HG03571 (cell line): ENCODE measurements around the gene AGTPBP1.
"Not testable (repeated sequence)": the region's sequence is repeated elsewhere in the genome, so short reads cannot be mapped to it uniquely, and the experiment has no call there.

ENCODE experiments used
- ATAC-seq: cut with Tn5 transposase; IDR thresholded peaks from one replicate; pipeline ENCODE4 v1.9.1; 2021; ENCODE audit not compliant: unreplicated experiment

AGTPBP1 gene, protein sequence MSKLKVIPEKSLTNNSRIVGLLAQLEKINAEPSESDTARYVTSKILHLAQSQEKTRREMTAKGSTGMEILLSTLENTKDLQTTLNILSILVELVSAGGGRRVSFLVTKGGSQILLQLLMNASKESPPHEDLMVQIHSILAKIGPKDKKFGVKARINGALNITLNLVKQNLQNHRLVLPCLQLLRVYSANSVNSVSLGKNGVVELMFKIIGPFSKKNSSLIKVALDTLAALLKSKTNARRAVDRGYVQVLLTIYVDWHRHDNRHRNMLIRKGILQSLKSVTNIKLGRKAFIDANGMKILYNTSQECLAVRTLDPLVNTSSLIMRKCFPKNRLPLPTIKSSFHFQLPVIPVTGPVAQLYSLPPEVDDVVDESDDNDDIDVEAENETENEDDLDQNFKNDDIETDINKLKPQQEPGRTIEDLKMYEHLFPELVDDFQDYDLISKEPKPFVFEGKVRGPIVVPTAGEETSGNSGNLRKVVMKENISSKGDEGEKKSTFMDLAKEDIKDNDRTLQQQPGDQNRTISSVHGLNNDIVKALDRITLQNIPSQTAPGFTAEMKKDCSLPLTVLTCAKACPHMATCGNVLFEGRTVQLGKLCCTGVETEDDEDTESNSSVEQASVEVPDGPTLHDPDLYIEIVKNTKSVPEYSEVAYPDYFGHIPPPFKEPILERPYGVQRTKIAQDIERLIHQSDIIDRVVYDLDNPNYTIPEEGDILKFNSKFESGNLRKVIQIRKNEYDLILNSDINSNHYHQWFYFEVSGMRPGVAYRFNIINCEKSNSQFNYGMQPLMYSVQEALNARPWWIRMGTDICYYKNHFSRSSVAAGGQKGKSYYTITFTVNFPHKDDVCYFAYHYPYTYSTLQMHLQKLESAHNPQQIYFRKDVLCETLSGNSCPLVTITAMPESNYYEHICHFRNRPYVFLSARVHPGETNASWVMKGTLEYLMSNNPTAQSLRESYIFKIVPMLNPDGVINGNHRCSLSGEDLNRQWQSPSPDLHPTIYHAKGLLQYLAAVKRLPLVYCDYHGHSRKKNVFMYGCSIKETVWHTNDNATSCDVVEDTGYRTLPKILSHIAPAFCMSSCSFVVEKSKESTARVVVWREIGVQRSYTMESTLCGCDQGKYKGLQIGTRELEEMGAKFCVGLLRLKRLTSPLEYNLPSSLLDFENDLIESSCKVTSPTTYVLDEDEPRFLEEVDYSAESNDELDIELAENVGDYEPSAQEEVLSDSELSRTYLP

GRCh38 chr9:85741875-85742596 lies at the start of gene AGTPBP1:
TSS of gene AGTPBP1 (minus strand) at chr9:85741954. CDS start at chr9:85712533, 29,421 bp downstream.
- peak; percentile 78 for ATAC-seq

DNA sequence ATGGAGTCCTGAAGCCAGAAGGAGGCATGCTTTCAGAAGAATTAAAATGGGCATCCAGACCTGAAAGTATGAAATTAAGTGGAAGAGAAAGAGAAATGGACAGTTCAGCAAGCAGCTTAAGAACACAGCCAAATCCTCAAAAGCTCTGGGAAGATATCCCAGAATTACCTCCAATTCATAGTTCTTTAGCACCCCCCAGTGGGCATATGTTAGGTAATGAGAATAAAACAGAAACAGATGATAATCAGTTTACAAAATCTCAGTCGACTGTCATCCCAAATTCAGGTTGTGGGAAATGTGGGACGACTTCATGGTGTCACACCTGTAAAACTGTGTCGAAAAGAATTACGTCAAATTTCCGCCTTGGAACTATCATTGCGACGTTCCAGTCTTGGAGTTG lies 44.4 kb upstream of the AGTPBP1 start:
- ATAC-seq = not testable (repeated sequence)

GRCh38 chr9:85773844-85774243 lies 32.1 kb upstream of the AGTPBP1 start:
- not testable (repeated sequence) for ATAC-seq

- ATAC-seq = not testable (repeated sequence)
These were observed 20.0 kb upstream of the AGTPBP1 start for GRCh38 chr9:85761802-85762201.

- not testable (repeated sequence) for ATAC-seq
These were observed 16.0 kb upstream of the AGTPBP1 start for GRCh38 chr9:85757716-85758115.

GRCh38 chr9:85756216-85756615 lies 14.5 kb upstream of the AGTPBP1 start:
- not testable (repeated sequence) for ATAC-seq

- no peak for ATAC-seq
These were observed 4.6 kb upstream of the AGTPBP1 start for GRCh38 chr9:85746309-85746708.

DNA sequence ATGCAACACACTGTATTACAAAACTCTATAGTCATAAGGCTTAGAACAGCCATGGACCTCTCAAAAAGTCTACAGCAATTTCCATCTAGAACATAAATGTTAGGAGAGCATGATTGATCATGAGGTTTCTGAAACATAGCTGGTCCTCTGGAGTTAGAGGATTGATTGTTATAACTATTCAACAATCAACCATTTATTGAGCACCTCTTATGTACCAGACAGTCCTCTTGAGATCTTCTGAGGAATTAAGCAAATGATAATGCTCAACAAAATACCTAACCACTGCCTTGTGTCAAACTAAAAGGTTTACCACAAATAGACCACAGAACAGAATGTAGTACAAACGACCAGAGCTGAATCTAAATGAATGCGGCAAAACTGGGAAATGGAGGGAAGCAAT lies 3.4 kb upstream of the AGTPBP1 start:
- no peak for ATAC-seq

DNA sequence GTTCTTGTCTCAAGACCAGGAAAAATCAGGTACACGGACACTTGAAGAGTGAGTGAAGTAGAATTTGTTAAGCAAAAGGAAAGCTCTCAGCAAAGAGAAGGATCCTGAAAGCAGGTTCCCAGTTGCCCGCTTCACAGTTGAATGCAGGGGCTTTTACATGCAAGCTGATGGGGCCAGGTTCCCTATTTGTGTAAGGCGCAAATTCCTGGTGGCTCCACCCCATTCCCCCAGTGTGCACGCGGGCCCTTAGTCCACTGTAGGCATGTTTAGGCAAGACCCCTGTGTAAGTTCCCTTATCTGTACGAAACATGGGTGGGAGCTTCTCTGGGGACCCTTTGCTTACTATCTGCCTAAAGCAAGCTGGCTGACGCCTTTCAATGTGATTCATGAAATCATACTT lies 2.7 kb upstream of the AGTPBP1 start:
- ATAC-seq = no peak

DNA sequence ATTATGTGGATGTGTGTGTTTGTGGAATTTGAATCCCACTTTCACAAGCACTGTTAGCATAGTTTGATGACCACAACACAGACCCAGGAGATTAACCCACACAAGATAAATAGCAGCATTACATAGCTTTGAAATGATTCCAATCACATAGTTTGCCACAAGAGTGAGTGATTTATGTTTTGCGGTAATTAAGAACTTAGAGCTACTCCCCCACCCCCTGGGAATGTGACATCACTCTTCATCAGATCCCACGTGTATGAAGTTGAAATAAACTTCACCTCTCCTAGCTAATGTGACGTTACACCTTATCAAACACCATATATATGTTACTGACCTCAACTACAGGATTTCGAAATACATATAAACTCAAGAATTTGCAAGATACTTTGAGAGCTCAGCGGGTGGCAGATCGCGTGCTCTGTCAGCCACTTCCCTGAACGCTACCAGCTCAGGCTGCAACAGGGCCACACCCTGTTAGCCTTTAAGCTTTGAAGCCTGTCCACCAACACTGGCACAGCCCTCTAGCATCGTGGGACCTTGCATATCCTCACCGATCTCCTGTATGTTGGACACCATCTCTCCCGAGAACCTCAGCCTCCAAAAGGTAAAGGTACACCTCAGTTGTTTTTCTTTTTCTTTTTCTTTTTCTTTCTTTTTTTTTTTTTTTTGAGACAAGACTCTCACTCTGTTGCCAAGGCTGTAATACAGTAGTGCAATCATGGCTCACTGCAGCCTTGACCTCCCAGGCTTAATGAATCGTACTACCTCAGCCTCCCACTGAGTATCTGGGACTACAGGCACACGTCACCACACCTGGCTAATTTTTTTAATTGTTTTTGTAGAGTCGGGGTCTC lies 1.7 kb upstream of the AGTPBP1 start:
- ATAC-seq = no peak

DNA sequence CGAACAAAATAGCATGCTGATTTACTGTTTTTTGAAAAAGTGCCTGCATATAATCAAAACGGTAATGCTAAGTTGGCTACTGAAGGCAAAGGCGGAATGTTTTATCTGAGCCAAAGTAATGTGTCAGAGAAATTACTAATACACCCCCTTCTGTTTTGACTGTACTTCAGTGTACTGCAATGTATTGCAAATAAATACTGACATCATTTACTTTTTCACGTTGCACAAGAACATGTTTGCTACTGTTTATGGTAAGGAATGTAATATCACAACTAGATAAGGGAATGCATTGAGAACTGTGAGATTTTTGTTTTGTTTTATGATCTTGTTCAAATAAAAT lies 813 bp upstream of the AGTPBP1 start:
- no peak for ATAC-seq

- ATAC-seq = peak; percentile 45
These were observed 469 bp downstream of the AGTPBP1 start for GRCh38 chr9:85741095-85741874.

- no peak for ATAC-seq
These were observed 1.0 kb downstream of the AGTPBP1 start for GRCh38 chr9:85740787-85741094.

GRCh38 chr9:85738509-85738908 lies 3.2 kb downstream of the AGTPBP1 start:
- no peak for ATAC-seq

DNA sequence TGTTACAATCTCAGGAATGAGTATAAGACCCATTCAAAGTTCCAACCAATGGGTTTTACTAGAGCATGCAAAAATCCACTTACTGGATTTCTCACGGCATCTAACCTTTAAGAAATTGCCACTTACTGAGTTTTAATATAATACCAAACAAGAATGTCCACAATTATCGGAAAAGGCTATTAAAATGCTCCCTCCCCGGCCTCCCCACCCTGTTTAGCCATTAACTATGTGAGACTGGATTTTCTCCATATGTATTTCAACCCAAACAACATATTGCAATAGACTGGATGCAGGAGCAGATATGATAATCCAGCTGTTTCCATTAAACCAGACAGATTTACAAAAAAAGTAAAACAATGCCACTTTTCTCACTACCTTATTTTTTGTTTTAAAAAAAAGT lies 4.1 kb downstream of the AGTPBP1 start:
- ATAC-seq = no peak

GRCh38 chr9:85730916-85731630 lies 10.7 kb downstream of the AGTPBP1 start:
- no peak for ATAC-seq

DNA sequence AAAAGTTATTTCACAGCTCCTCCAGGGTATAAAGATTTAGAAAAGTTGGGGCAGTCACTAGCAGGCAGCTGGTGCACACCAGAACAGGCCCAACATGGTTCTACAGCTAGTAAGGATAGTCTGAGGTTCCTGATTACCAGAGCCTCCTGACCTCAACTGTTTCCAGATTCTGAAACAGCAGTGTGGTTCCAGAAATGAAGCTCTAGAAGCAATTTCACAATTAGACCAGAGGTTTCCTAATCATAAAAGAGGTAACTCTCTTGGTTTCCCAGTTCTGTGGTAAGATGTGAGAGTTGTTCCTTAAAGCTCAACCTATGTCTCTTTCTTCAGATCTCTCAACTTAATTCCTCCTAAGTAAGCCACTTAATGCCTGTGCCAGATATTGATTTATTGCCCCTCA lies 11.9 kb downstream of the AGTPBP1 start:
- ATAC-seq = no peak

DNA sequence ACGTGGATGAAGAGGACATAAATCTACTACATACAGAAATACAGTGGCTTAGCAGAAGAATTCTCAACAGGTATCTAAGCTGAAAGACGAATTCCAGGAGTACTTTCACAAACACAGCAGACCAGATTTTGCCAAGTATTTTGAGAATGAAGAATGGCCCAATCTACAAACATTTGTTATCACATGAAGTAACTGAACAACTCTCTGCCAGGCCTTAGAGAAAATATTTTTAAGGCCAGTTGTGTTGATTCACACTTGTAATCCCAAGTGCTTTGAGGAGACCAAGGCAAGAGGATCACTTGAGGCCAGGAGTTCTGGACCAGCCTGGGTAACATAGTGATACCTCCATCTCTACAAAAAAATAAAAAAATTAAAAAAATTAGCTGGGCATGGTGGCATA lies 14.3 kb downstream of the AGTPBP1 start:
- no peak for ATAC-seq

DNA sequence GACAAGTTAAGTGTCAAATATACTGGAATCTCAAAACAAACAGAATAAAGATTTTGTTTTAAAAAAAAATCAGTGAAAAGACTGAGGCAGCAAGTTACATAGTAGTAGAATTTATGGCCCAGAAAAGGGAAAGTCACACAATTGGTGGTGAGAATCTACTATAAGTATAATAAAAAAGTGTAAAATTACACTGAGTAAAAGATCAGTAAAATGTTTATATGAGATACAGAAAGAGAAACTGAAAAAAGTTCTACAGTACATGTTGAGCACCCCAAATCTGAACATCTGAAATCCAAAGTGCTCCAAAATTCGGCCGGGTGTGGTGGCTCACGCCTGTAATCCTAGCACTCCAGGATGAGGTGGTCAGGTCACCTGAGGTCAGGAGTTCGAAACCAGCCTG lies 15.0 kb downstream of the AGTPBP1 start:
- ATAC-seq = no peak
